KMS-11 (cell line): ENCODE measurements around the gene AGPAT3.

ENCODE experiments used
- H2AFZ ChIP-seq: fragments of 200-600 bp; sonication (generic); 2 replicates; pipeline ENCODE4 v1.6.1; 2016; ENCODE audit warnings: antibody characterized with exemption, mixed run types, low read depth
- H3K27ac ChIP-seq: fragments of 200-600 bp; sonication (generic); 2 replicates; pipeline ENCODE4 v1.6.1; 2016; ENCODE audit warnings: mild to moderate bottlenecking, mixed run types
- H3K27me3 ChIP-seq: fragments of 200-600 bp; sonication (generic); 2 replicates; pipeline ENCODE4 v1.6.1; 2017; ENCODE audit warnings: mild to moderate bottlenecking, low read depth, mixed run types, moderate library complexity; ENCODE audit not compliant: insufficient read depth
- H3K36me3 ChIP-seq: fragments of 200-600 bp; sonication (generic); 2 replicates; pipeline ENCODE4 v1.6.1; 2017; ENCODE audit warnings: mild to moderate bottlenecking, mixed run types; ENCODE audit not compliant: insufficient read depth
- H3K4me1 ChIP-seq: fragments of 200-600 bp; sonication (generic); 2 replicates; pipeline ENCODE4 v1.6.1; 2016; ENCODE audit warnings: mild to moderate bottlenecking, low read depth, mixed run types; ENCODE audit not compliant: poor library complexity, severe bottlenecking
- H3K4me2 ChIP-seq: fragments of 200-600 bp; sonication (generic); 2 replicates; pipeline ENCODE4 v1.7.0; 2016; ENCODE audit warnings: mild to moderate bottlenecking, mixed run types
- H3K4me3 ChIP-seq: fragments of 200-600 bp; sonication (generic); IDR thresholded peaks from 2 replicates; pipeline ENCODE4 v1.6.1; 2017; ENCODE audit warnings: low read depth, low read length, mixed read lengths; ENCODE audit not compliant: insufficient read depth
- H3K79me2 ChIP-seq: fragments of 200-600 bp; sonication (generic); 2 replicates; pipeline ENCODE4 v1.6.1; 2016; ENCODE audit warnings: low read depth, mixed run types; ENCODE audit not compliant: insufficient read depth
- H3K9ac ChIP-seq: fragments of 200-600 bp; sonication (generic); 2 replicates; pipeline ENCODE4 v1.6.1; 2016; ENCODE audit warnings: mild to moderate bottlenecking, mixed run types
- H4K20me1 ChIP-seq: fragments of 200-600 bp; sonication (generic); 2 replicates; pipeline ENCODE4 v1.6.1; 2016; ENCODE audit warnings: mild to moderate bottlenecking, mixed run types; ENCODE audit not compliant: insufficient read depth
- TF ChIP-seq, protein P1 (sequence below): fragments of 200-600 bp; sonication (generic); conservative IDR thresholded peaks from 2 replicates; pipeline ENCODE4 v1.6.1; 2017; ENCODE audit warnings: low read depth, mild to moderate bottlenecking, antibody characterized with exemption, low read length, moderate library complexity, mixed read lengths

Gene AGPAT3

DNA sequence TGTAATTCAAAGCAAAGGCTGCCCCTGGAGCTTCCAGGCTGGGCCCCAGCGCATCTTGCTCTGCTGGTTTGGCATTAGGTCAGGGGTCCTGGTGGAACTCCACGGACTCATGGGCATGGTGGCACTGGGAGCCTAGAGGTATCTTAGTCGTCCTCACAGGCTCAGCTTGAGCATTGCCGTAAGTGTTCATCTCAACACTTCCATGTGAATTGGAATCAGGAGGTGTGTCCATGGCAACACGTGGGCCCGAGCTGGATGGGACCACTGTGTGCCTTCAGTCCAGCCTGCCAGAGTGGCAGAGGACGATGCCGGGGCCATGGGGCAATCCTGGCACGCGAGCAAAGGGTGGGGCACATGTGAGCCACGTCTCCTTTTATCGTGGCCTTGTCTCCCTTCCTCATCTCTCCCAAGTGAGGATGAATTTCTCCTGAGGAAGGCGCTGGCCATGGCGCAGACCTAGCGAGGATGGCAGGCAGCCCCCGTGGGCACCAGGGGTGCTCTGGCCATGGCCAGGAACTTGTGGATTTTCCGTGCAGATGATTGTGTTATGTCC, 47.0 kb downstream of the AGPAT3 start:
- H3K4me2 ChIP-seq, result no peak overlapping the region
- no peaks in the 10 kb centered on the region for H3K27me3 ChIP-seq
- no peak overlapping the region for H3K4me3 ChIP-seq
- no peak overlapping the region for H2AFZ ChIP-seq
- no peak overlapping the region for H3K27ac ChIP-seq
- TF ChIP-seq, protein P1, sequence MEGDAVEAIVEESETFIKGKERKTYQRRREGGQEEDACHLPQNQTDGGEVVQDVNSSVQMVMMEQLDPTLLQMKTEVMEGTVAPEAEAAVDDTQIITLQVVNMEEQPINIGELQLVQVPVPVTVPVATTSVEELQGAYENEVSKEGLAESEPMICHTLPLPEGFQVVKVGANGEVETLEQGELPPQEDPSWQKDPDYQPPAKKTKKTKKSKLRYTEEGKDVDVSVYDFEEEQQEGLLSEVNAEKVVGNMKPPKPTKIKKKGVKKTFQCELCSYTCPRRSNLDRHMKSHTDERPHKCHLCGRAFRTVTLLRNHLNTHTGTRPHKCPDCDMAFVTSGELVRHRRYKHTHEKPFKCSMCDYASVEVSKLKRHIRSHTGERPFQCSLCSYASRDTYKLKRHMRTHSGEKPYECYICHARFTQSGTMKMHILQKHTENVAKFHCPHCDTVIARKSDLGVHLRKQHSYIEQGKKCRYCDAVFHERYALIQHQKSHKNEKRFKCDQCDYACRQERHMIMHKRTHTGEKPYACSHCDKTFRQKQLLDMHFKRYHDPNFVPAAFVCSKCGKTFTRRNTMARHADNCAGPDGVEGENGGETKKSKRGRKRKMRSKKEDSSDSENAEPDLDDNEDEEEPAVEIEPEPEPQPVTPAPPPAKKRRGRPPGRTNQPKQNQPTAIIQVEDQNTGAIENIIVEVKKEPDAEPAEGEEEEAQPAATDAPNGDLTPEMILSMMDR, result no peak
- no peaks in the 10 kb centered on the region for H4K20me1 ChIP-seq
- H3K9ac ChIP-seq, result no peak overlapping the region
- H3K79me2 ChIP-seq, result peaks cover 49% of the 10 kb centered on the region
- H3K36me3 ChIP-seq, result no peaks in the 10 kb centered on the region
- peaks cover 24% of the 10 kb centered on the region for H3K4me1 ChIP-seq

DNA sequence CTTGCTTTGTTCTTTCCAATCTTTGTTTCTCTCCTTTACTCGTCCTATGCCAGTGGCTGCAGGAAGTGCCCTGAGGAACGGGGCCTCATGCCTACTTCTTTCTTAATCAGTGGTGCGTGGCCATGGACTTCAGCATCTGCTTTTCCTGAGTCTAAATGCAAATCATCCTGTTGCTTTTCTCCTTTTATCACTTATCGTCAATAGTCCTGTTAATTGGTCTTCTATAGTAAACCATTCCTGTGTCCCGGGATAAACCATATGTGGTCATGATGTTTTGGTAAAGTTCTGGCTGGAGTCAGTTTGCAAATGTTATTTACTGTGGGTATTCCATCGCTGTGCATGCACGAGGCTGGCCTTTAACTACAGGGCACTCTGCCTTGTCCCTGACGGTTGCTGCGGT, 47.5 kb downstream of the AGPAT3 start:
- H3K79me2 ChIP-seq, result peaks cover 53% of the 10 kb centered on the region

DNA sequence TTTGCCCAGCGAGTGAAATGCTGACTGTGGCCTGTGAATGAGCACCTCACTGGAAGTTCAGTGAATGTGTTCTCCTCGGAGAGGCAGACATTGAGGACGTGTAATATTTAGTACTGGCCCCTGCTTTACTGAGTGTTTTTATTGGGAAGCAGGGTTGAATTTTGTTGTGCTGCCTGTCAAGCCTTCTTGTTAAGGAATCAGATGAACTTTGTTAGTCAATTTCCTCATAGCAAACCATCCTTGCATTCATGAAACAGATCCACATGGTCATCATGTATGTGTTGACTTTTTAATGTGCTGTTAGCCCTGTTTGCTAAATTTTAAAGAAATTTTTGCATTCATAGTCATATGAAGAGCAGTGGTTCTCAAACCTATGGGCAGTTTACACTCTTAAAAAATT, 47.9 kb downstream of the AGPAT3 start:
- no peaks in the 10 kb centered on the region for H3K27me3 ChIP-seq
- TF ChIP-seq, protein P1, result no peak
- no peak overlapping the region for H3K4me3 ChIP-seq
- H3K4me1 ChIP-seq, result peaks cover 31% of the 10 kb centered on the region
- H4K20me1 ChIP-seq, result no peaks in the 10 kb centered on the region
- no peak overlapping the region for H3K4me2 ChIP-seq
- H3K79me2 ChIP-seq, result peaks cover 56% of the 10 kb centered on the region
- H3K36me3 ChIP-seq, result no peaks in the 10 kb centered on the region
- H3K9ac ChIP-seq, result no peak overlapping the region
- no peak overlapping the region for H2AFZ ChIP-seq
- H3K27ac ChIP-seq, result no peak overlapping the region

More for the DNA sequence above, 47.5 kb downstream of the AGPAT3 start:
- H3K4me2 ChIP-seq, result no peak overlapping the region
- TF ChIP-seq, protein P1, result no peak
- H3K27ac ChIP-seq, result no peak overlapping the region
- no peak overlapping the region for H3K9ac ChIP-seq
- H2AFZ ChIP-seq, result no peak overlapping the region
- H3K27me3 ChIP-seq, result no peaks in the 10 kb centered on the region
- H3K4me3 ChIP-seq, result no peak overlapping the region
- H4K20me1 ChIP-seq, result no peaks in the 10 kb centered on the region
- H3K36me3 ChIP-seq, result no peaks in the 10 kb centered on the region
- peaks cover 28% of the 10 kb centered on the region for H3K4me1 ChIP-seq

DNA sequence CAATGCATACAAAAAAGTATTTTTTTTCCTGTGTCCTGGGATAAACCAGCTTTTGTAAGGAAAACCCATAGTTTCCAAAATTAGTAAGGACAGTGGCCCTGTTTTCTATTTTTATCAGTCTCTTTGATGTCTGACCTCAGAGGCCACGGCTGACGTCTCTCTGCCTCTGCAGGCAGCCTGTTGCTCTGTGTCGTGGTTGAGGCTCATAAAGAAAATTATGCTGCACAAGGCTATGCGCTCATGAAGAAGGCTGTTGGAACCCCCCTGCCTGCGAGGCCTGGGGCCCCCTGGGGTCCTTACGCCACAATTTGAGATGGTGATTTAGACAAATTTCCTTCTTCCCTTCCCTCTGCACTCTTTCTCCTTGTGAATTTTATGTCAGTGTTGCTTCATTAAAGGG, 48.9 kb downstream of the AGPAT3 start:
- no peak overlapping the region for H2AFZ ChIP-seq
- H3K36me3 ChIP-seq, result no peaks in the 10 kb centered on the region
- H3K27me3 ChIP-seq, result no peaks in the 10 kb centered on the region
- H3K79me2 ChIP-seq, result peaks cover 66% of the 10 kb centered on the region
- H3K4me3 ChIP-seq, result no peak overlapping the region
- H4K20me1 ChIP-seq, result no peaks in the 10 kb centered on the region
- TF ChIP-seq, protein P1, result no peak
- H3K4me2 ChIP-seq, result no peak overlapping the region
- peaks cover 40% of the 10 kb centered on the region for H3K4me1 ChIP-seq
- H3K27ac ChIP-seq, result no peak overlapping the region
- no peak overlapping the region for H3K9ac ChIP-seq
